AML-193 (cell line): ENCODE results near the gene SLC4A5.
A peak's percentile ranks its signal among the peaks of the same experiment; 100 is the strongest.

ENCODE experiments used
- DNase-seq, 2 experiments: peaks; one replicate each; lab custom pipeline; 2025; lab: John Stamatoyannopoulos, UW

SLC4A5 gene

GRCh38 chr2:74343316-74343715, at the start of gene SLC4A5:
Gene SLC4A5, minus strand, starts transcription at chr2:74343416. Its CDS starts 28,393 bp downstream, at chr2:74315023.
- no peak for DNase-seq

GRCh38 chr2:74392449-74392743, 49.2 kb upstream of the SLC4A5 start:
- DNase-seq: no peak

- peak; percentile 84 to 89 for DNase-seq
Measured at GRCh38 chr2:74391580-74392448, 48.6 kb upstream of the SLC4A5 start.

GRCh38 chr2:74391209-74391579, 48.0 kb upstream of the SLC4A5 start:
- peak in 1 of 2 experiments; percentile 22 for DNase-seq

GRCh38 chr2:74390606-74391005, 47.4 kb upstream of the SLC4A5 start:
- no peak for DNase-seq

GRCh38 chr2:74387346-74387745, 44.1 kb upstream of the SLC4A5 start:
- DNase-seq: no peak

GRCh38 chr2:74385396-74385795, 42.2 kb upstream of the SLC4A5 start:
- no peak for DNase-seq

- DNase-seq: no peak
Measured at GRCh38 chr2:74384051-74384450, 40.8 kb upstream of the SLC4A5 start.

GRCh38 chr2:74383254-74383653, 40.0 kb upstream of the SLC4A5 start:
- DNase-seq: no peak

- no peak for DNase-seq
Measured at GRCh38 chr2:74381751-74382150, 38.5 kb upstream of the SLC4A5 start.

GRCh38 chr2:74379851-74380789, 36.9 kb upstream of the SLC4A5 start, which contains the start of gene DCTN1:
Gene DCTN1, minus strand, starts transcription at chr2:74380311. Its CDS starts 274 bp downstream, at chr2:74380037.
- no peak for DNase-seq

GRCh38 chr2:74378007-74378406, 34.8 kb upstream of the SLC4A5 start:
- DNase-seq: no peak

- no peak for DNase-seq
Measured at GRCh38 chr2:74375838-74376237, 32.6 kb upstream of the SLC4A5 start.

GRCh38 chr2:74374509-74375205, 31.4 kb upstream of the SLC4A5 start:
- no peak for DNase-seq

GRCh38 chr2:74373985-74374384, 30.8 kb upstream of the SLC4A5 start:
- DNase-seq: no peak

- DNase-seq: no peak
Measured at GRCh38 chr2:74373221-74373676, 30.0 kb upstream of the SLC4A5 start.

GRCh38 chr2:74372674-74373073, 29.5 kb upstream of the SLC4A5 start:
- DNase-seq: no peak

GRCh38 chr2:74371421-74371820, 28.2 kb upstream of the SLC4A5 start:
- no peak for DNase-seq

GRCh38 chr2:74369976-74370375, 26.8 kb upstream of the SLC4A5 start:
- no peak for DNase-seq

GRCh38 chr2:74368499-74368898, 25.3 kb upstream of the SLC4A5 start:
- no peak for DNase-seq

- DNase-seq: no peak
Measured at GRCh38 chr2:74367789-74368188, 24.6 kb upstream of the SLC4A5 start.

GRCh38 chr2:74366036-74366435, 22.8 kb upstream of the SLC4A5 start:
- DNase-seq: no peak
